UCSD-AML1 (cell line): Measurements from ENCODE around the gene IL22.

Experiments
- DNase-seq: peaks from one replicate; lab custom pipeline; 2025; ENCODE audit not compliant: unreplicated experiment; lab: John Stamatoyannopoulos, UW

IL22 gene

DNA sequence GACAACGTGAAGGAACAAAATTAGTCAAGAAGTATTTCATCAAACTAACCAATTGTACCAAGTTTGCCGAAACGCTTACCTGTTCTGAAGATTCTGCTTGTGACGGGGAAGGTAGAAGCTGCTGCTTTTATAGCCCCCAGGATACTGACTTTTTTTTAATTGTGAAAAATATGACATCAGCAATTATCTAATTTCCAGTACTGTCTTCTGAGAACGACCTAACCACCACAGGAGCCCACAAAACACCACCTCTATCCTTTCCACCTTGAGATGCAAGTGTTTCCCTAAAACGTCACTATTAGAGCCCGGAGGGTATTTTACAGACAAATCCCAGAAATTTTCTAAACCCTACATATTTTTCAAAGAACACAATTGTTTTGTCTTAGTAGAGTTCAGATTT, at the start of gene IL22:
TSS of gene IL22 (minus strand) at position 101 of the 400 bp plus-strand sequence. CDS start 156 bp downstream, outside the sequence.
- no peak for DNase-seq

- no peak for DNase-seq
These were observed 44.5 kb upstream of the IL22 start for GRCh38 chr12:68297929-68298328.

GRCh38 chr12:68294251-68294650, 40.8 kb upstream of the IL22 start:
- no peak for DNase-seq

- no peak for DNase-seq
These were observed 39.9 kb upstream of the IL22 start for GRCh38 chr12:68293347-68293746.

- no peak for DNase-seq
These were observed 38.9 kb upstream of the IL22 start for GRCh38 chr12:68292151-68292943.

DNA sequence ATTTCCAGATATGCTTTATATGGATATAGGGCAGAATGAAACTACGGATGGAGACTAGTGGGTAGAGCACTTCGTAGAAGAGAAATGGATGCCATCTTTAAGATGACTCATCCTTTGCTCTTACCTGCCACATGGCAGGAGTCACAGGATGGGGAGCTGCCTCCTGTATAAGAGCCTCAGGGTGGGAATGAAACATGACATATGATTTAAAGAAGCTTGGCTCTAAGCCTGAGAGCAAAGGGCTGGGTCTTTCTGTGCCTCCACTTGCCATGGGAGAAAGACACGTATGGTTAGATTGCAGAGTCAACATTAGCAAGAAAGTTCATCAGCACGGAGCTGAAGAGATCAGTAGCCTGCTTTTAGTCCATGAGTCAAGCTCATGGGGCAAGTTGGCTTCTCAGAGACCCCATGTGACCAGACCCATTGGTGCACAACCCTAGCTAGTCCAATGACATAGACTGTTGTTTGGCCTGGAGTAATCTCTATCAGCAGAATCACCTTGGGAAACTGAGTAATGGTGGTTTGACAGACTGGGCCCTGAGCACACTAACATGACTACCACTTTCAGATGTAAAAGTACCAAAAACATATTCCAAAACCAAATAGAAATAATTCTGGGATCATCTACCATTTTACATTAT, 38.1 kb upstream of the IL22 start:
- no peak for DNase-seq

DNA sequence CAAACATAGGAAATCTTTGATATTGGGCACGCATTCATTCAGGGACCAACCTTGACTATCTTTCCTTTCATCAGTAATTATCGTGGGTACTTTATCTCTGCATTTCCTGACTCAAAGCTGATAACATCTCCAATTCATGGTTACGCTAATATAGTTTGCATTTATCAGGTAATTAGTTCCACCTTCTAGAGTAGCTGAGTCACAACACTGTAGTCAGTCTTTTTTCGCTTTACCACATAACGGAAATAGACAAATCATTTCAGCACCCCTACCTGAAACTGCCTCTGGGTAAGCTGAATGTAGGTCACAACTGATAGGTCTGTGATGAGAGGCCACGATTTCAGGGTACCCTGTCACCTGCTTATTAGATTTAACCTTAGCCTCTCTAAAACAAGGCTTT, 36.7 kb upstream of the IL22 start:
- no peak for DNase-seq

DNA sequence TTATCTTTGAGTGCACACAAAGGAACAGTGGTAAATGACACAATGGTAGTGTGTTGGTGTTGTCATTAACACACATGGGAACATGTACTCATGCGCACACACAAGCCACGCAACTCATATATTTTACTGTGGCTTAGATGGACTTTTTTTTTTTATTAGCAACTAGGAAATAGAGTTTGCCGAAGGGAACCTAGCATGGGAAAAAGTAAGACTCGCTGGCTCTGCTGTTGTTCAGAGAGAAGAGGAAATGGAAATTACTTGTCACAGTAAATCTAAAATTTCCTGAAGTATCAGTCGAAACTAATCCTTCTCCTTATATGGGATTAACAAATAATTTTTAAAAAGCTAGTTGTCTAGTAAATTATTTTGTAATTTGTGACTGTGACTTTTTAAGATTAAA, 33.7 kb upstream of the IL22 start:
- no peak for DNase-seq

DNA sequence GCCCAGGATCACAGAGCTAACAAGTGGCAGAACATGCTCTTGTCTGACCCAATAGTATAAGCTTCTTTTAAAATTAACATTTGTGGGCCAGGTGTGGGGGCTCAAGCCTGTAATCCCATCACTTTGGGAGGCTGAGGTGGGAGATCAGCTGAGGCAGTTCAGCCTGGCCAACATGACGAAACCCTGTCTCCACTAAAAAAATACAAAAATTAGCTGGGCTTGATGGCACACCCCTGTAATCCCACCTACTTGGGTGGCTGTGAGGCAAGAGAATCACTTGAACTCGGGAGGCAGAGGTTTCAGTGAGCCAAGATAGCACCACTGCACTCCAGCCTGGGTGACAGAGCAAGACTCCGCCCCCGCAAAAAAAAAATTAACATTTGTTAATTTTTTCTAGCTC, 33.0 kb upstream of the IL22 start:
- no peak for DNase-seq

GRCh38 chr12:68285541-68285940, 32.1 kb upstream of the IL22 start:
- no peak for DNase-seq

GRCh38 chr12:68281322-68282077, 28.1 kb upstream of the IL22 start:
- DNase-seq = no peak

- DNase-seq = no peak
These were observed 26.8 kb upstream of the IL22 start for GRCh38 chr12:68280240-68280639.

- DNase-seq = no peak
These were observed 26.0 kb upstream of the IL22 start for GRCh38 chr12:68279227-68280054.

DNA sequence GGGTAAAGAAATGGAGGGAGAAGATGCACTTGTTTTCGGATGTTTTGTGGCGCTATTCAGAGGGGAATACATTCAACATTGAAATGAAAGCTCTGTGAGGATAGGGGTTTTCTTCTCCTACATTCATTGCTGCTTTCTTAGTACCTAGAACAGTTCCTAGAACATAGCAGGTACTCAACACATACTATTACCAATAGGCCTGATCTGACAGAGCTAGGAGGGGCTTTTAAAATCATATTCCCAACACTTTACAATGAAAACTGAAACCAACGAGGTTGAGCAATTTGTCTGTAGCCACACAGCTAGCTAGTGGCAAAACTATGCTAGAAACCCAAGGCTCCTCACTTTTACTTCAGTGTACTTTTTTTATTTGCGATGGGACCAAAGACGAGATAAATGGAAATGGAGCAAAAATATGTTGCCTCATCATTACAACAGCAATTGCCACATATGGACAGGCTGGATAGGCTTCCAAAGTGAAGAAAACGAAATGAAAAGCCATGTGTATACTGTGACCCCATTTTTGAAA, 23.1 kb upstream of the IL22 start:
- no peak for DNase-seq

GRCh38 chr12:68272732-68273131, 19.3 kb upstream of the IL22 start:
- no peak for DNase-seq

DNA sequence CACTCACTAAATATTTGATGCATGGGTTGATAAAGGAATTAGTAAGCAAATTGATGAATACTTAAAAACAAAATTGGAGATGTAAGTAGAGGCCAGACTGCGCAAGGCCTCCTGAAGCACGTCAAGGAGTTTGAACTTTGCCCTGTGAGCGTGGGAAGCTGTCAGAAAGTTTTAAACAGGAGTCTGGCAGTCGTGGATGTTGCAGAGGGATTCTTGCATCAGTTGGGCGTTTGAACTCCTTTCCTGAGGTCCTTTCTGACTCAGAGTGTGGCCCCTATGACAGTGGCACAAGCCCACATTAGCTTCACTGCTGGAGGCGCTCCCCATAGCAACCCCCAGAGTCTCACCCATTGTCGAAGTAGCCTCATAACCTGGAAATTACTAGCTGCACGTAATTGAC, 17.9 kb upstream of the IL22 start:
- no peak for DNase-seq

GRCh38 chr12:68270358-68270757, 17.0 kb upstream of the IL22 start:
- DNase-seq = no peak

GRCh38 chr12:68269779-68270178, 16.4 kb upstream of the IL22 start:
- no peak for DNase-seq

DNA sequence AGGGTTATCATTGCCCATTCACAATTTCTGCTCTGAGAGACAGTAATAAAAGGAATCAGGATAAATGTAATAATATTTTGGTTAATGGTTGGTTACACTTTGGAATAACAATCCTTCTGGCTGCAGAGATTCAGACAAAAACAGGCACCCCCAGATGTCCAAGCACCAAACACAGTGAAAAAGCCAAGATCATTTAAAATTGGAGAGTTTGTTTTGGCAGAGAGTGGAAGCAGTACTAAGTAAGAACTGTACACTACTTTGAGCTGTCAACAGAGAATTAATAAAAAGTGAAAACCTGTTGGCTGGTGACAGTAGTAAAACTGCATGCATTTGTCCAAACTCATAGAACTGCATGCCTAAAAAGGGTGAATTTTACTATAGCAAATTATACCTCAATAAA, 15.6 kb upstream of the IL22 start:
- no peak for DNase-seq

DNA sequence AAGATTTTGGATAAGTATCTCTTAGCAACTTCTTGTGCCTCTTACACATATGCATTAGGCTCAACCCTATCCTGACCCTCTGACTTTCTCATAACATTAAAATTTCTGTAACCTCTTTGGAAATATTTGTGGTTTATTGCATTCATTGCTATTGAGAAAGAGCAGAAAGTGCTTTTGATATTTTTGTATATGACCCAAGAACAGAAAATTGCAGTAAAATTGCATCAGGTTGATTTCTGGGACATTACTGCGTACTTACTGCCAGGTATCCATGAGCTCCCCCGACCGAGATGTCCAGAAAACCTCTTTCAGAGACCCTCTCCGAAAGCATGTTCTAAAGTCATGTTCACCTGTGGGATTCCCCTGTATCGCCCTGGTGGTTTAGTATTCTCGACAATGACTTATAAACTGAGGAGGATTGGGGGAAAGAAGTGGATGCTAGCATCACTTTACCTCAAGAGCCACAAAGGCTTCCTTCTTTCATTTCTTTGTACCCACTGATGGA, 14.5 kb upstream of the IL22 start:
- no peak for DNase-seq

DNA sequence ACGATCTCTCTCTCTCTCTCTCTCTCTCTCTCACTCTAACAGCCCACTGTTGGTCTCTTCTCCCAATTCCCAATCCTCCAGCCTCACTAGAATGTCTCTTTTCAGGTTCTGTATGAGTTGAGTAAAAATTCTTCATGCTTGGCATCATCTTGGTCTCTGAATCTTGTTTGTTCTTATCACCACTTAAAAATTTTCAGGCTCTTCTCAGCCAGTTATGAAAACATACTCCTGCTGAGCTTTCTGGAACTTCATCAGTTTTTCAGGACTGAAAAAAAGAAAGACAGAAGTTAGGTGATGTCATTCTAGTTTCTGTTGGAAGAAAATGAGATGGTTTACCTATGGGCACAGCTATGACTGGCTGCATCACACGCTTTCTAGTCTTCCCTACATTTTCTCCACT, 11.5 kb upstream of the IL22 start:
- no peak for DNase-seq
